Measurements from ENCODE around the gene RNF126.

The RNF126 gene

DNA sequence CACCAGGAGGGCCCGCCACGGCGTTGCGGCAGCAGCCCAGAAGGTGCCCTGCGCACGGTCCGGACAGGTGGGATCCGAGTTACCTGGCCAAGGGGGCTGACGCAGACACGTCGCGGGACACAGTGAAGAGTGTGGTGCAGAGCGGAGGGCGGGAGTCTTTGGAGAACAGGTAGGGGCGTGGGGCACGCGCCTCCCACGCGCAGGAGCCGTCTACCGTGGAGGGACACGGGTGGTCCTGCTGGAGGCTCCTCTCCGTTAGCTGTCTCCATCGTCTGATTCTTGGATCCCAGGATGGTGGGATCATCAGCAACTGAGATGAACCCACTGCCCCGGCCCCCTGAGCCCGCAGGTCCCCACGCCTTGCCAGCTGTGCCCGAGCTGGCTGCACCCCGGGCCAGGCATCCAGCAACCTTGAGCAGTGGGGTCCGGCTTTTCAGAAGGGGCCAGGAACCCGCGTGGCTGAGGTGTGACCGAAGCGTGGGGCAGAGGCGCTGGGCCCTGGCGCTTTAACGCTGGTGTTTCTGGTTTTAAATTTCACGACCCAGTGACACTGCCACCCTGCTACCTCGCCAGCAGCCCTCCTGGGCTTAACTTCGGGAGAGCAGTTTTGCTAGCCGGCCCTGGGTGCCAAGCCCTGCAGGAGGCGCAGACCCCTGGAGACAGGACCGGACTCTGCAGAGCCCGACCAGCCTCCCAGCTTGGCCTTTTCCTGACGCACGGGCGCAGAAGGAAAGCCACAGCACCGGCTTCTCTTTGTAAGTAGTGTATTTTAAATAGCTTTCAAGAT is 16.0 kb downstream of the RNF126 start:
- Histone ChIP-seq H4K20me1 (ENCODE audit: insufficient read depth, low read length) (peaks cover 38% of the 10 kb centered on the region), H3K4me1 (ENCODE audit: insufficient read depth, low read length) (no peaks in the 10 kb centered on the region), H3K4me3 (ENCODE audit: low read depth in 1 of 2, low read length in 2 of 2) (no peak overlapping the region), H3K36me3 (ENCODE audit: insufficient read depth, low read length) (peaks cover 62% of the 10 kb centered on the region), H3K27me3 (ENCODE audit: insufficient read depth, low read length, poor library complexity) (no peaks in the 10 kb centered on the region), H2AFZ (ENCODE audit: low read depth, low read length) (no peak overlapping the region), H3K4me2 (ENCODE audit: insufficient read depth, low read length) (no peak overlapping the region), H3K9ac (ENCODE audit: low read depth, low read length) (no peak overlapping the region), H3K9me3 (ENCODE audit: insufficient read depth, low read length, severe bottlenecking) (no peaks in the 10 kb centered on the region), H3K27ac (ENCODE audit: low read length) (no peak overlapping the region), H3K79me2 (ENCODE audit: insufficient read depth, low read length) (peaks cover 12% of the 10 kb centered on the region)
- DNase-seq: no peak
- peak; percentile 4; the same call in 1 of the 3 replicates for ATAC-seq (ENCODE audit: insufficient read depth, low read depth)
- TF ChIP-seq EZH2 (IDR thresholded peaks at IDR 0.05; ENCODE audit: borderline replicate concordance, low read depth, low read length, severe bottlenecking): no peak
- TF ChIP-seq, protein P1, sequence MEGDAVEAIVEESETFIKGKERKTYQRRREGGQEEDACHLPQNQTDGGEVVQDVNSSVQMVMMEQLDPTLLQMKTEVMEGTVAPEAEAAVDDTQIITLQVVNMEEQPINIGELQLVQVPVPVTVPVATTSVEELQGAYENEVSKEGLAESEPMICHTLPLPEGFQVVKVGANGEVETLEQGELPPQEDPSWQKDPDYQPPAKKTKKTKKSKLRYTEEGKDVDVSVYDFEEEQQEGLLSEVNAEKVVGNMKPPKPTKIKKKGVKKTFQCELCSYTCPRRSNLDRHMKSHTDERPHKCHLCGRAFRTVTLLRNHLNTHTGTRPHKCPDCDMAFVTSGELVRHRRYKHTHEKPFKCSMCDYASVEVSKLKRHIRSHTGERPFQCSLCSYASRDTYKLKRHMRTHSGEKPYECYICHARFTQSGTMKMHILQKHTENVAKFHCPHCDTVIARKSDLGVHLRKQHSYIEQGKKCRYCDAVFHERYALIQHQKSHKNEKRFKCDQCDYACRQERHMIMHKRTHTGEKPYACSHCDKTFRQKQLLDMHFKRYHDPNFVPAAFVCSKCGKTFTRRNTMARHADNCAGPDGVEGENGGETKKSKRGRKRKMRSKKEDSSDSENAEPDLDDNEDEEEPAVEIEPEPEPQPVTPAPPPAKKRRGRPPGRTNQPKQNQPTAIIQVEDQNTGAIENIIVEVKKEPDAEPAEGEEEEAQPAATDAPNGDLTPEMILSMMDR (IDR thresholded peaks at IDR 0.05; ENCODE audit: borderline replicate concordance, extremely low read depth, low read length, poor library complexity, severe bottlenecking): no peak

DNA sequence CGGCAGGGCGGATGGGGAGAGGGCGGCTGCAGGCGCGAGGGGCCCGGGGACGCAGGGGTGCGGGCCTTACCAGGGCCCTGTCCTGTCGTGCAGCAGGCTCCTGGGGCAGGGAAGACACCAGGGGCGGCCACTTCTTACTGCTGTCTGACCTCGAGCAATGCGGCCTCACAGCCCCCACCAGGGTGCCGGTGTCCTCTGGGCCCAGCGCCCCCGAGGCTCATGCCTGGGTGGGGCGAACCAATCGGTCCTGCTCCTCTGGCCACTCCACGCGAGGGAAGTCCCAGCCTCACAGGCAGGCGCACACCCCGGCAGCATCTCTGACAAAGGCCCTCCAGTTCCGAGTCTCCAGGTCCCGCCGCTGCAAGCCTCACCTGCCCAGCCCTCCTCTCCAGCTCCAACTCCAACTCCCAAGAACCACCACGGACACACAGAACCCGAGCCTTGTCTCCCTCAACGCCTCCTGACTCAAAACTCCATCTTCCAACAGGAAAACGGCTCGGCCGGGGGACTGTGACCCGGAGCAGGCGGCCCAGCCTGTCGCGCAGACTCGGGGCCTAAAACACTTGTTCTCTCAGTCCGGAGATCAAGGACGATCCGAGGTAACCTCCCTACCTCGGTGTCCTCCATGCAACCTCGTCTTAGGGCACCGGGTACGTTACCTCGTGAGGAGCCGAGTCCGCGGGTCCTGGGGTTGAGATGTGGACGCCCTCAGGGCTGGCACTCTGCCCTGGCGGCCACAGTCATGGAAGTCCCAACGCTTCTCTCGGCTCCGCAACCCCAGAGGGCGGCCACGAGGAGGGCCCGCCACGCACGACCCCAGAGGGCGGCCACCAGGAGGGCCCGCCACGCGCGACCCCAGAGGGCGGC is 16.9 kb downstream of the RNF126 start:
- DNase-seq: no peak
- peaks cover 54% of the 10 kb centered on the region for H3K36me3 ChIP-seq (ENCODE audit: insufficient read depth, low read length)
- H4K20me1 ChIP-seq (ENCODE audit: insufficient read depth, low read length): peaks cover 31% of the 10 kb centered on the region
- no peak overlapping the region for H3K4me3 ChIP-seq (ENCODE audit: low read depth in 1 of 2, low read length in 2 of 2)
- ATAC-seq (ENCODE audit: insufficient read depth, low read depth): peak; percentile 10; the same call in 1 of the 3 replicates
- H3K4me2 ChIP-seq (ENCODE audit: insufficient read depth, low read length): no peak overlapping the region
- no peaks in the 10 kb centered on the region for H3K4me1 ChIP-seq (ENCODE audit: insufficient read depth, low read length)
- no peak overlapping the region for H2AFZ ChIP-seq (ENCODE audit: low read depth, low read length)
- TF ChIP-seq, protein P1 (IDR thresholded peaks at IDR 0.05; ENCODE audit: borderline replicate concordance, extremely low read depth, low read length, poor library complexity, severe bottlenecking): no peak
- TF ChIP-seq EZH2 (IDR thresholded peaks at IDR 0.05; ENCODE audit: borderline replicate concordance, low read depth, low read length, severe bottlenecking): no peak
- peaks cover 5% of the 10 kb centered on the region for H3K79me2 ChIP-seq (ENCODE audit: insufficient read depth, low read length)
- H3K9ac ChIP-seq (ENCODE audit: low read depth, low read length): no peak overlapping the region
- H3K27me3 ChIP-seq (ENCODE audit: insufficient read depth, low read length, poor library complexity): no peaks in the 10 kb centered on the region
- H3K9me3 ChIP-seq (ENCODE audit: insufficient read depth, low read length, severe bottlenecking): no peaks in the 10 kb centered on the region
- no peak overlapping the region for H3K27ac ChIP-seq (ENCODE audit: low read length)

DNA sequence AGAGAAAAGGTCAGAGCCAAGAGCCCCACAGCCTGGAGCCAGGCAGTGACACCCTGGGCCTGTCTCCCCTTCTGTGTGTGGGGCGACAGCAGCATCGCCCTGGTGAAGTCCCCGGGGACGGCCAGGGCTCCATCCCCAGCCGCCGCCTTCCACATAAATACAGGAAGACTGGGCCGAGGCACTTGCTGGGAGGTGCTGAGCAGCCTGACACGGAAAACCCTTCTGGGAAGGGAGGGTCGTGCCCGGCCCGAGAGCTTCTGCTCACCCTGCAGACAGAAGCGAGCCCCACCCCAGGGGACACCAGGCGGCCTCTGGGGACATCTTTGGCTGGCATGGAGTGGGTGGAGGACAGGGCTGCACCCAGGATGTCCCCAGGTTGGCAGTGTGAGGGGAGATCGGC is 18.2 kb downstream of the RNF126 start:
- H3K4me2 ChIP-seq (ENCODE audit: insufficient read depth, low read length): no peak overlapping the region
- DNase-seq: no peak
- no peak overlapping the region for H3K27ac ChIP-seq (ENCODE audit: low read length)

More for the DNA sequence above, 18.2 kb downstream of the RNF126 start:
- H3K9me3 ChIP-seq (ENCODE audit: insufficient read depth, low read length, severe bottlenecking): no peaks in the 10 kb centered on the region
- H3K27me3 ChIP-seq (ENCODE audit: insufficient read depth, low read length, poor library complexity): no peaks in the 10 kb centered on the region
- peaks cover 42% of the 10 kb centered on the region for H3K36me3 ChIP-seq (ENCODE audit: insufficient read depth, low read length)
- peaks cover 22% of the 10 kb centered on the region for H4K20me1 ChIP-seq (ENCODE audit: insufficient read depth, low read length)
- H3K79me2 ChIP-seq (ENCODE audit: insufficient read depth, low read length): peaks cover 4% of the 10 kb centered on the region; the same call in 1 of the 2 replicates
- no peak overlapping the region for H3K9ac ChIP-seq (ENCODE audit: low read depth, low read length)
- TF ChIP-seq, protein P1 (IDR thresholded peaks at IDR 0.05; ENCODE audit: borderline replicate concordance, extremely low read depth, low read length, poor library complexity, severe bottlenecking): no peak
- no peak for TF ChIP-seq EZH2 (IDR thresholded peaks at IDR 0.05; ENCODE audit: borderline replicate concordance, low read depth, low read length, severe bottlenecking)
- no peak for ATAC-seq (ENCODE audit: insufficient read depth, low read depth)
- no peak overlapping the region for H2AFZ ChIP-seq (ENCODE audit: low read depth, low read length)
- no peak overlapping the region for H3K4me3 ChIP-seq (ENCODE audit: low read depth in 1 of 2, low read length in 2 of 2)
- H3K4me1 ChIP-seq (ENCODE audit: insufficient read depth, low read length): no peaks in the 10 kb centered on the region
